ENCODE measurements around the gene LAP3.
"Not testable (repeated sequence)": the region's sequence is repeated elsewhere in the genome, so short reads cannot be mapped to it uniquely, and the experiment has no call there.

The LAP3 gene

DNA sequence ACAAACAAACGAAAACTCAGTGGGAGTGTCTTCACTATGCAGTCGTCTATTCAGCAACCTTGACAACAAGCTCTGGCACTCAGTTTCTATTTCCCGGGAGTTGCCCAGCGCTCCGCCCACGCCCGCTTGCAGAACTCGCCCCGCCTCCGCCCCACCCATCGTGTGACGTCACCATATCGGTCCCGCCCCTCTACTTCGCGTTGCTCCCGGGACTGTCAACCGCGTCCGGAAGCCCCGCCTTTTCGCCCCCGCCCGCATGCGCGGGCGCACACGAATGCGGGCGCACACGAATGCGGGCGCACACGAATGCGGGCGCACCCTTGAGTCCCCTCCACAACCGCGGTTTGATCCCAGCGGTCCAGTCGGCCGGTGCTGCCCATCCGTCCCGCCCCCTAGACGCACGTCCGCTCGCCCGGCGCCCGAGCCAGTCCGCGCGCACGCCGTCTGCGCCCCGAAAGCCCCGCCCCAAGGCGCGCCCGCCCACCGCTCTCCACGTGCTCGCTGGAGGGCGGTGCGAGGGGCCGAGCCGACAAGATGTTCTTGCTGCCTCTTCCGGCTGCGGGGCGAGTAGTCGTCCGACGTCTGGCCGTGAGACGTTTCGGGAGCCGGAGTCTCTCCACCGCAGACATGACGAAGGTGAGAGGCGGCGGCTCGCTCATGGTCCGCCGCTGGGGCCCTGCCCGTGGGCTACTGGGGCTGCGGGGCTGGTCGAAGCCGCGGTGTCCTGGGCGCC is at the start of gene LAP3:
Gene LAP3 (plus strand): TSS at position 267 of the 733 bp plus-strand sequence. CDS start 268 bp downstream, at position 535.
- DNase-seq: peak; percentile 73

DNA sequence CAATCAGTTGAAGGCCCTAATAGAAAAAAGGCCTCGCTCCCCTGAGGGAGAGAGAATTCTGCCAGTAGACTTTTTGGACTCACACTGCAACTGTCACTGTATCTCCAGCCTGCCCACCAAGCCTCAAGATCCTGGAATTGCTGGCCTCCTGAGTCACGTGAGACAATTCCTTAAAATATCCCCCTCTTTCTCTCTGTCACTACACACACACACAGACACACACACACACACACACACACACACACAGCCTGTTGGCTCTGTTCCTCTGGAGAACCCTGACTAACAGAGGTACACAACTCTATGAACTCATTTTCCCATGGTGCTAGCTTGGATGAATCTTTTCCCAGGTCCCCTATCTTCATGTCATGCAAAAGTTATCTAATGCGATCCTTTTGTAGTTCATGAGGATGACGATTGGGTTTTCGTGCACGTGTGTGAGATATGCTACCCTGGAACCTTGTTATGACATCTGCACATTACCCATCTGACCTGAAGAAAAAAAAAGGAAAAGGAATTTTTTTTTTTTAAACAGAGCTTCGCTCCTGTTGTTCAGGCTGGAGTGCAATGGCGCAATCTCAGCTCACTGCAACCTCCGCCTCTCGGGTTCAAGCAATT is 48.3 kb upstream of the LAP3 start:
- no peak for DNase-seq

DNA sequence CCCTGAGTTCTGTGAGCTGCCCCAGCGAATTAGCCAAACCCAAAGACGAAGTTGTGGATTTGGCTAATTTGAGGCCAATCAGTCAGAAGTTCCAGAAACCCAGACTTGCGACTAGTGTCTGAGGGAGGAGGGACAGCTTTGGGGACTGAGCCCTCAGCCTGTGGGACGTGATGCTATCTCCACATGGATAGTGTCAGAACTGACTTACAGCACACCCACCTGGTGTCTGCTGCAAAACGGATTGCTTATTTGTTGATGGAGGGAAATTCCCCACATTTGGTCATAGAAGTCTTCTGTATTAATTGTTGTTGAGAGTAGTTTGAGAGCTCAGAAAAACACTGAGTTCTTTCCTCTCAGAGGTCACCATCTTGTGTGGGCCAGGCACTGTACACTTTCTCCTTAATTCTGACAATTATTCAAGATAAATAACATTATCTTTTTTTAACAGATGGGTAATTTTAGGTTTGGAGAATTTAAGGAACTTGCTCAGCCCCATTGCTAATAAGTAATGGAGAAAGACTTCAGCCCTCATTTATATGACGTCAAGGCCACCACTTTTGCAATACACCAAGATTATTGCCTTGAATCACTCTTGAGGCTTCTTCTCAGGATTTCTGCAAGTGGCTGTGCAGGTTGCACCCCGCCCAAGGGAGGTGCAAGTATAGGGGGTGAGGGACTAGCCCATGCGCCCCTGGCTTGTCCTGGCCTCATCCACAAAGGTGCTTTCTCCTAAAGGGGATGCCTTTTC is 45.3 kb upstream of the LAP3 start:
- no peak for DNase-seq

DNA sequence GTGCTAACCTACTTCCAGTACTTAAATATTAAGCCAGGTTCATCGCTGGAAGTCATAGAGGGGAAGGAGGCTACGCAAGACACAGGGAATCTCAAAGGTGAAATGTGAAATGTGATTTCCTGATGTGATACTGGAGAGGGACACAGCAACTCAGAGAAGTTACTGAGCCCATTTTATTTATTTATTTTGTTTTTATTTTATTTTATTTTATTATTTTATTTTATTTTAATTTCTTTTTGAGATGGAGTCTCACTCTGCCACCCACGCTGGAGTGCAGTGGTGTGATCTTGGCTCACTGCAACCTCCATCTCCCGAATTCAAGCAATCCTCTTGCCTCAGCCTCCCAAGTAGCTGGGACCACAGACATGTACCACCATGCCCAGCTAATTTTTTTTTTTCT is 42.3 kb upstream of the LAP3 start:
- no peak for DNase-seq

DNA sequence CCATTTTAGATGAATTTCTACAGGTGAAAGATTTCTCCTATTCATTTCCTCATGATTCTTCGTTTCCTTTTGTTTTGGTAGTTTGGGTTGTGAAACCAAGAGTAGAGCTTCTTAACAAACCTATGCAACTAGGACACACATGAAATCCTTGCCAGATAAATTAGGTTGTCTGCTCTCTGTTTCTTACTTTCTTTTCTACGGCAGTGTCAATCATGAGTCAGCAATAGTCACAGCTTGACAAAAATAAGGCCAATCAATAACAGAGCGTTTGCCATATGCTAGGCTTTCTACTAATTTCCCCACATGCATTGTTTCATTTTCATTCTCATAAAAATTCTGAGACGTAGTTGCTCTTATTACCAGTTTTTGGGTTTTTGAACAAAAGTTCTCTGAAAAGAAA is 41.8 kb upstream of the LAP3 start:
- DNase-seq: no peak

DNA sequence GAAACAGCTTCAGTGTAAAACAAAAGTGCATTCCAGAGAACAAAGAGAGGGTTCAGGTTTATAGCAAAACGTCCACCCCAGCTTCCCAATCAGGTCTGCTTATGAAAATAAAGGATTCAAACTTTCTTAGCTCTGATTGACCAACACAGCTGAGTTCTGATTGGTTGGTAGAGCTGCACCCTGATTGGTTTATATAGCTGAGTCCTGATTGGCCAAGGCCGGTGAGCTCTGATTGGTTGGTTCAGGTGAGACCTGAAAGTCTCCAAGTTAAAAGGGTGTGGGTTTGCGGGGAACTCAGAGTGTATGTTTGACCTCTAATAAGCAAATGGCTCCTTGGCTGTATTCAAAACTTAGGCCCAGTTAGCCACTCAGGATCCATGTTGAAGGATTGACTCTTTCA is 41.1 kb upstream of the LAP3 start:
- DNase-seq: no peak

DNA sequence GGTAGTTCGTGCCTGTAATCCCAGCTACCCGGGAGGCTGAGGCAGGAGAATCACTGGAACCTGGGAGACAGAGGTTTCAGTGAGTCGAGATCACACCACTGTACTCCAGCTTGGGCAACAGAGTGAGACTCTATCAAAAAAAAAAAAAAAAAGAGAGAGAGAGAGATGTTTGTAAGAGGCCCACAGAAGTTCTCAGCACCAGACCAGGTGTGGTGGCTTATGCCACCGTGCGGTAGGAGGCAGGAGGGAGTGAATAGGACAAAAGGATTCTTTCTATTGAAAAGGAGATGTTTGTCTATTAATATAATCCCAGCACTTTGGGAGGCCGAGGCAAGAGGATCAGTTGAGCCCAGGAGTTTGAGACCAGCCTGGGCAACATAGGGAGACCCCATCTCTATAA is 39.9 kb upstream of the LAP3 start:
- not testable (repeated sequence) for DNase-seq

DNA sequence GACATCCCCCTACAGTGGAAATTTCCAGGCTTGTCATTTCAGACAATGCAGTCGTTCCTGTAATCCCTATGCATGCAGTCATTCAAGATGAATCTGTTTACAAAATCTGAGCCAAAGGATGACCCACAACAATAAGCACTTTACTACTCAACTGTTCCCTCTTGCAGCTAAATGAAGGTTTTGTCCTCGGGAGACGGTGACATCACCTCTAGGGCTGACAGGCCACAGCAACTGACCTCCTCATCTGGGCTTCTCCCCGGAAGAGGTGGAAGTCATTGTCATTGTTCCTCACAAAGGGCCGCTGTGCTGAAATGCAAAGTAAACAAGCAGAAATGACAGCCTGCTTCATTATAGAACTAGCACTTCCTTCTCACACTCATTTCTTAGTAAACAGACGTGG is 32.8 kb upstream of the LAP3 start:
- peak; percentile 48 for DNase-seq

DNA sequence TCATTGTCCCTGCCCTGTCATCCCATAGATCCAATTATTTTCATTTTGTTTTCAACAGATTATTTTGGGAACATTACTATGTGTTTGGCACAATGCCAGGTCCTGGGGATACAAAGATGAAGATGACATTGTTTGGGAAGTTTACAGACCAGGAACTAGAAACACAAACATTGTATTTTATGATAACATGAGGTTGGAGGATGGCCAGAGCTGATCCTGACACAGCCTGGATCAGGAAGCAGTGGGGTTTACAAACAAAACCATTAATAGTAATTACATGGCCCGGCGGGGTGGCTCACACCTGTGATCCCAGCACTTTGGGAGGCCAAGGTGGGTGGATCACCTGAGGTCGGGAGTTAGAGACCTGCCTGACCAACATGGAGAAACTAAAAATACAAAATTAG is 32.2 kb upstream of the LAP3 start:
- peak; percentile 59 for DNase-seq

DNA sequence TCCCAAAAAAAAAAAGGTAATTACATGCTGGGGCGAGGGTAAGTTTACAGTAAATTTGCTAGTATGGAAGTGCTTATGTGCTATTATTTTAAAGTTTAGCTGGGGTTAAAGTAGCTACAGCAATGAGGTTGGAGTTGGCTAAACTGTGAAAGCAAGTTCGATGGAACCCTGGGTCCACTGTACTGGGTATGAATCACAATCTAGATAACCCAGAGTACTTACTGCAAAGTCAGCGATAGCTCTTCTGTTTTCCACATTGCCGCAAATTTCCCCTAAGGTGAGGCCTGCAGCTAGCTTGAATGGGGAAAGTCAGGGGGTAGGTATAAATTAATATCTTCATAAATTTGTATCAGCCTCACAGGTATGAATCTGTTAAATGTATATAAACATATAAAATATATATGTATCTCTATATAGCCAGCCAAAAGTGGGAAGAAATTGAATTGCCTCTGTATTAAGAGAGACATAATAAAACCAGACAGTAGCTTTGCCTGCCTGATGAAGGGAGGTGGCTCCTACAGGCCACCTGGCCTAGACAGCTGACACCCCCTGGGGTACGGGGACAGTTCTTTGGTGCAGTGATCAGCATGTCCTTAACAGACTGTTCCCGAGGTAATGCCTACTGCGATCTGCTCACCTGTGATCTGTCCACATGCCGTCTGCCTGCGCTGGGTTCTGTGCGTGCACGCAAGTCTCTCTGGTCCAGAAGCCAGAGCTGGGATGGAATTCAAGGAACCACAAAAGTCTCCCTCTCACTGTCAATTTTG is 31.4 kb upstream of the LAP3 start:
- DNase-seq: no peak

DNA sequence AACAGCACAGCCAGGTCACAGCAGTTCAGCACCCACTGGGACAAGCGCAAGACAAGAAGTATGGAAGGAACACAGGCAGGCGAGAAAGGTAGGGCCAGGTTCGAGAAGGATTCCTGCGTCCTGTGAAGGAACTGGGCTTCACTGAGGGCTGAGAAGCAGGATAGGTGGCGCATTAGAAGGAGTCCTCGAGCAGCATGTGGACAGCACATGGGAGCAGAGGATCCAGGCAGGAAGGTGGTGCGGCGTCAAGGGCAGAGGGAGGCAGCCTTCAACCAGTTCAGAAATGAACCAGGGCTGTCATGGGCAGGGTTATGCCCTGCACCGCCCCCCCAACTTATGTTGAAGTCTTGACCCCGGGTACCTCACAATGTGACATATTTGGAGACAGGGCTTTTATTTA is 30.8 kb upstream of the LAP3 start:
- no peak for DNase-seq

DNA sequence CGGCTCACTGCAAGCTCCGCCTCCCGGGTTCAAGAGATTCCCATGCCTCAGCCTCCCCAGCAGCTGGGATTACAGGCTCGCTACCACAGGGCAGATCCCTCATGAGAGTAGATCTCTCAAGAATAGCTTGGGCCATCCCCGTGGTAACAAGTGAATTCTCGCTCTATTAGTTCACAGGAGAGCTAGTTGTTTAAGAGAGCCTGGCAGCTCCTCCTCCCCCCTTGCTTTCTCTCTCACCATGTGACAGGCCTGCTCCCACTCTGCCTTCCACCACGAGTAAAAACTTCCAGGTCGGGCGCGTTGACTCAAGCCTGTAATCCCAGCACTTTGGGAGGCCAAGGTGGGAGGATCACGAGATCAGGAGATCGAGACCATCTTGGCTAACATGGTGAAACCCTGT is 30.3 kb upstream of the LAP3 start:
- no peak for DNase-seq

DNA sequence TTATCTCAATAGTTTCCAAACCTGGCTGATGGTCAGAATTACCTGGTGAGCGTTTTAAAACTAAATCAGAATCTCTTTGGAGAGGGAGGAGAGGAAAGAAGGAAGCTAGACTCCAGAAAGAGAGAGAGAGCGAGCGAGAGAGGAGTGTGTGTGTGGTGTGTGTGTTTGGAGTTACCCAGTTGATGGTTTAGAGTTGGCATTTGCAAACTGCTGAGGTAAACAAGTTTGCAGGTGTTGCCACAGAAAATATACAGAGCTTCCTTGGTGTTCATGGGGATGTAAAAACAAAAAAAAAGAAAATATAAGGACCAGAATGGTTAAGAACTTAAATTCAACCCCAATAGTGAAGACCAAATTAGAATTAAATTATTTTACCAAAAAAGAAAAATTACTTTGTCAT is 26.4 kb upstream of the LAP3 start:
- DNase-seq: no peak

DNA sequence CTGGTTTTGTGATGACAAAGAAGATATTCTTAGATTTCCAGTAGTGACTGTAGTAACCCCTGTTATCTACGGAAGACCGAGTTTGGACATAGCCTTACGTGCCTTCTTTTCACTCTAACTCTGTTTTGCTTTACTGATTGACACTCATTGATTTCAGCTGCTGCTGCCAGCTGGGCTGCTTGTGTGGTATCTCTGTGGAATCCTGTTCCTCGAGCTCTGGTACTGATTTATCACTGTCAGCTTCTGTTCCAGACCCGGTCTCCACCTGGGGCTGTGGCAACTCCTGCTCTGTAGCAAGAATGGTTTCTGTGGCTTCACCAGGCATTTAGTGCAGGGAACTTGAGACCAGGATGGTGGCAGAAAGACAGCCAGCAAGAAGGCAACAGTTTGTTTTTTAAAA is 24.6 kb upstream of the LAP3 start:
- no peak for DNase-seq

DNA sequence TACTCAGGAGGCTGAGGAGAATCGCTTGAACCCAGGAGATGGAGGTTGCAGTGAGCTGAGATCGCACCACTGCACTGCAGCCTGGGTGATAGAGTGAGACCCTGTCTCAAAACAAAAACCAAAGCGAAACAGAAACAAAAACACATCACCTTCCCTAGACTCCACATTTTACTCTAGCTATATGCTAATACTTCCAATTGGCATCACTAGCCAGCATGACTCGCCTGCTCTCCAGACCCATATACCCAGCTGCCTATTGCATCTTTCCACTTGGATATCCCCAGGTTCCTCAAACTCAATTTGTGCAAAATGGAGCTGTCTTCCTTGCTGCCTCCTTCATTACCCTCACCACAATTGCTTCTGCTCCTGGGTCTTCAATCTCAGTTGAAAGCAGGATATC is 22.4 kb upstream of the LAP3 start:
- DNase-seq: no peak

DNA sequence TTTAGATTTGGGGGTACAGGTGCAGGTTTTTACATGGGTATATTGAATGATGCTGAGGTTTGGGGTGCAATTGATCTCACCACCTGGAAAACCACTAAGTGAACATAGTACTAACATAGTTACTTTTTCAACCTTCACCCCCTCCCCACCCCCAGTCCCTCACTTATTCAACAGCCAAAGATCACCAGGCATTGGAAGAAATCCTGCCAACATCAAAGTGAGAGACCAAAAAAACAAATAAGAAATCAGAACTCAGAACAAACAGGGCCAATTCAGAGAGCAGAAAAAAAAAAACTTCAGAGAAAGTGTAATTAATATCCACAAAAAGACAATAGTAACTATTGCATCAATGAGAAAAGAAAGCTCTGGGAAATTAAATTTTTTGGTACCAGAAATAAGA is 20.5 kb upstream of the LAP3 start:
- no peak for DNase-seq

DNA sequence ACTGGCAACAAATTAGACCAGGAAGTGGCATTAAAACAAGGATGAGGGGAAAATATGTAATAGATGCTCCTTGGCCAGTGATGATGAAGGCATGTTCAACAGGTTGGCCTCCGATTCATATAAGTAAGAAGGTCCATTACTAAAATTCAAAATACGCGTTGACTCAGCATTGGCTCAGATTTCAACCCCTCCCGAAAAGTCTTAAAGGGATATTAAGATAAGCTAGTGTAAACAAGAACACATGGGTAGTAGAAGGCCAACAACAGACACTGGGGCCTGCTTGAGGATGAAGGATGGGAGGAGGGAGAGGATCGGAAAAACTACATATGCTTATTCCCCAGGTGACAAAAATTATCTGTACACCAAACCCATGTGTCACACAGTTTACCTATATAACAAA is 19.1 kb upstream of the LAP3 start:
- no peak for DNase-seq

DNA sequence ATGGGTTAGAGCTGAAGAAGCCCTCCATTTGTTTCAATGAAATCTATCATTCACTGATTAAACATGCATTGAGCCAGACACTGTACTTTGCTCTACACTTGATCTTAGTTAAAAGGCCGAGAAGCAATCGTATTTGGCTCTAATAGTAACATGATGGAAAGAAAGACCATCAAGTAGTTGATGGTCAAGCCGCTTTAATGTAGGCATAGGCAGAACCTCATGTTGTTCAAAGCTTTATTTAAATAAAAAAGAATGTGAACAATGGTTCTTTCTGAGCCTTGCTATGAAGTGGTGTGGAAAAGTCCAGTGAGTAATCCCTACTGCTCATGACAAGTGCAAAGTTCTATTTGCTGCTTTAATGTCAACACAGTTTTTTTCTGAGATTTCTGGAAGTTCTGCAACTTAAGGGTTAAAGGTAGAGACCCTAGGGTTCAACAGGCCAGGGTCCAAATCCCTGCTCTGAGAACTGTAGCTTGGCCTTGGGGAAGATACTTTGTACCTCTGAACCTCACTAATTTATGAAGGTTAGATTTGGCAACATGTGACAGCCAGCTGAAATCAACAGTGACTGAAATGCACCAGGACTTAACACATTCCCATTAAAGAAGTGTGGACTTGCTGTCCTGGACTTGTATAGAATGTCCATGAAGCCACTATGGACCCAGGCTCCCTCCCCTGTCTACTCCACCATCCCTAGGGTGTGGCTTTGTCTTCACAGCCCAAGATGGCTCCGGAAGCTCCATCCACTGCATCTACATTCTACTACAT is 17.9 kb upstream of the LAP3 start:
- DNase-seq: no peak

DNA sequence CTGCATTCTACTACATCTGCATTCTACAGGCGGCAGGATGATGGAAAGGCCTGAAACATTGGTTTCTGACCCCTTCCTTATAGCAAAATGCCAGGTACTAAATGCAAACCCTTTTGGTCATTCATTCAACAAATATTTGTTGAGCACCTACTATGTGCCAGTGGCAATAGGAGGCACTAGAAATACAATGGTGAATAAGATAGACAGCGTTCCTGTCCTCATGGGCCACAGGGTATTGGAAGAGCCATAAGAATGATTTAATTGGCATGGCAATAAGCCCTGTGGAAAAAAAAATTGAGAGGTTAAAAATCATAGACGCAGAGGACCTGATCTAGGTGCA is 17.3 kb upstream of the LAP3 start:
- no peak for DNase-seq

DNA sequence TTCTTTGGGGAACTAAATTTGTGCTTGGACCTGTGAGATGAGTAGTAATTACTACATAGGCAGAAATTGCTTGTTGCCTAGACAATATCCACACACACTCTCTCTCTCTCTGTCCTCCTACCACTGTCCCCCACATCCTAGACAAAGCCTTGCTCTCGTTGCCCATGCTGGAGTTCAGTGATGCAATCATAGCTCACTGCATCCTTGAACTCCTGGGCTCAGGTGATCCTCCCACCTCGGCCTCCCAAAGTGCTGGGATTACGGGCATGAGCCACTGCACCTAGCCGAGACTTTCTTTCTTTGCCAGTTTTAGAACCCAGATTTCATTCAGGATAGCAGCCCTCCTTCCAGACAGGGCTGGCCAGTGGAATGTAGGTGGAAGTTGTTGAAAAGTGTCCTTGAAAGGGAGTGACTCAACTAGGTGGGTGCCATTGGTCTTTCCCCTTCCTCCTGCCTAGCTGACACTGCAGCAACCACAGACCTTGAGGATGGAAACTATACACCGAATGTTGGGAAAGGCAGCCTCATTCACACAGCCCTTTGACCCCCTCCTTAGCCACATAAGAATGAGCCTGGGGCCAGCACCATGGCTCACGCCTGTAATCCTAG is 16.8 kb upstream of the LAP3 start:
- no peak for DNase-seq

DNA sequence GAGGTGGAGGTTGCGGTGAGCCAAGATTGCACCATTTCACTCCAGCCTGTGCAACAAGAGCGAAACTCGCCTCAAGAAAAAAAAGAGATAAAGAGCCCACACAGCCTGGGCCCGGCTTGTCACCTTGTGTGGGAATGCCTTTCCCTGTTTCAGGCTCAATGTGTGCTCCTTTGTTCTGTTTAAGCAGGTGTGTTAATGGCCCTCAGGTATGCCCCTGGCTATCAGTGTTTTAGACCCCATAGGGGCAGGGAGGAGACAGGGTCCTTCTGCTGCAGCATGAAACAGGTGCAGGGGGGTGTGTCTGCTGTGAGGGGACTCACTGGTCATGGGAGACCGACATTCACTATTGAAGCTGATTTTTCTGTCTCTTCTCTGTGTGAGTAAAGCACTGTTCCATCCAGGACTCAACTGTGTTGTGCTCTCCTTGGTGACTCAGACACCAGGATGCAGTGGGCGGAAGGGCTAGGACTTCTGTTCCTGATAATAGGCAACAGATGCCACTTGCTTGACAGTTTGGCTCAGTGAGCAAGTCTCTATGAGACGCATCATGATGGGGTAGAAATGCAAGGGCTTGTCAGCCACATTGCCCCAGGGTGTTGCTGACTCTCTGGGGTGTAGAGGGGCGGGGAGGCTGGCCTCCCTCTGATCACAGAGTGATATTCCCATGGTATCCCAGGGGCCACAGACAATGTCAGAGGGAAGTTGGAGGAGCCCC is 15.6 kb upstream of the LAP3 start:
- no peak for DNase-seq

DNA sequence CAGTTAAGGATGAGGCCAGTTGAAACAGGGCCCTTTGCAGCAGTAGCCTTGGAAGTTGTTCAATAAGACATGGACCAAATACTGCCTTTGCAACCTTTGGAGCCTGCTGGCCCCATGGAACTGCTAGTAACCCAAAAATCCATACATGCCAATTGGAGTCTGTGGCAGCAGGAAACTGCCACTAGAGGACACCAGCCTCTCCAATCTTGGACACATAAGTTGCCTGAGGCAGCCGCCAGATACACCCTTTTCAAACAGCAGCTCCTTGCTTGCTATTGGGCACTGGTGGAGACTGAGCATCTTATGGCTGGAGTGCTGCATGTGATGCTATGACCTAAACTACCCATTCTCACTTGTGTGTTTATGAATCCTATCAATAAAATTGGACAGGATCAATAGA is 14.8 kb upstream of the LAP3 start:
- no peak for DNase-seq
